Pancreas (tissue), 10 donors: ENCODE measurements around the gene FGF5. TPM values are rescaled to one million over a fixed set of nuclear protein-coding genes. Genes with fewer than 3 reads are reported as not detected.

Source experiments
- ATAC-seq, 4 donors: fragments of 200-7000 bp; cut with Tn5 transposase; one replicate each; pipeline versions ENCODE4 v1.8.0 to v1.9.1; 2020; ENCODE audit warnings: mild to moderate bottlenecking in 4 of 4, moderate library complexity in 4 of 4
- DNase-seq, 6 donors: peaks; one replicate each; pipeline ENCODE4 v3.0.0-alpha.2; 2020
- FAIRE-seq: peaks from 2 replicates; lab custom pipeline; 2012; peaks lifted over from hg19 to GRCh38; lab: Jason Lieb, UNC
- H3K27ac ChIP-seq, 4 donors: fragments of 200-600 bp; sonication (generic); 1 replicate in 3 of 4; 2 replicates in 1 of 4; pipeline versions ENCODE4 v1.5.0 to v1.8.0; 2020
- H3K27me3 ChIP-seq, 4 donors: fragments of 200-600 bp; one replicate each; pipeline ENCODE4 v1.8.0; 2021
- H3K36me3 ChIP-seq, 3 donors: fragments of 200-600 bp; sonication (generic) in 1 of 3; one replicate each; pipeline versions ENCODE4 v1.5.0 to v1.8.0; 2020 to 2021
- H3K4me1 ChIP-seq, 3 donors: fragments of 200-600 bp; one replicate each; pipeline ENCODE4 v1.8.0; 2021
- H3K4me3 ChIP-seq, 4 donors: fragments of 200-600 bp; sonication (generic) in 2 of 4; one replicate each; pipeline versions ENCODE4 v1.5.0 to v1.8.0; 2020 to 2021
- H3K9me3 ChIP-seq, 4 donors: fragments of 200-600 bp; one replicate each; pipeline ENCODE4 v1.8.0; 2021
- WGBS, 2 donors: extraction: QIAGEN DNeasy Blood & Tissue Kit; methylation state at CpG; one replicate each; pipeline ENCODE4 v1.1.7; 2013; 5-methylcytosine and 5-hydroxymethylcytosine counted together
- intact Hi-C, 3 donors: fragments of 100-400 bp; cut with DNase I; formaldehyde crosslinking; loops; one replicate each; pipeline versions ENCODE4 v1.11.1 to v1.14.2; 2022
- polyA plus RNA-seq, 2 donors: library from polyadenylated mRNA; stranded (reverse); fragments of 200-250 nt; gene quantifications; one replicate each; pipeline ENCODE4 v1.2.3, GENCODE V29; 2013
- total RNA-seq, 6 donors: library from RNA; stranded (reverse); fragmentation: NEBNext Ultra II Directional in 4 of 6; extraction: Animal tissue kit (Norgen Biotek cat#: 25700) in 4 of 6; gene quantifications; one replicate each; pipeline versions ENCODE4 v1.2.1 to v1.2.4, GENCODE V29; 2021 to 2023
- TF ChIP-seq, protein P1 (sequence below), 4 donors: fragments of 200-600 bp; sonication (generic) in 3 of 4; IDR thresholded peaks; one replicate each; pipeline versions ENCODE4 v1.5.0 to v1.8.0; 2021; ENCODE audit warnings: antibody characterized with exemption in 4 of 4
- donor health status: healthy with polysubstance abuse.
- donor health status: DM: no; HTN: no; CAD: no; lungs with moderate emphysema.
- donor health status: DM: no; HTN: no; CAD: no.
- donor health status: control.
- donor health status: control.
- donor health status: Bipolar disorder and iron deficiency.
- donor health status: DM: yes; HTN: yes; CAD: no.
- donor health status: DM: no; HTN: no; CAD: no.
- donor health status: DM: no; HTN: no; CAD: no.
- donor health status: DM: yes; HTN: yes; CAD: no.

FGF5 gene
- total and polyA plus RNA-seq, 8 donors = not detected

DNA sequence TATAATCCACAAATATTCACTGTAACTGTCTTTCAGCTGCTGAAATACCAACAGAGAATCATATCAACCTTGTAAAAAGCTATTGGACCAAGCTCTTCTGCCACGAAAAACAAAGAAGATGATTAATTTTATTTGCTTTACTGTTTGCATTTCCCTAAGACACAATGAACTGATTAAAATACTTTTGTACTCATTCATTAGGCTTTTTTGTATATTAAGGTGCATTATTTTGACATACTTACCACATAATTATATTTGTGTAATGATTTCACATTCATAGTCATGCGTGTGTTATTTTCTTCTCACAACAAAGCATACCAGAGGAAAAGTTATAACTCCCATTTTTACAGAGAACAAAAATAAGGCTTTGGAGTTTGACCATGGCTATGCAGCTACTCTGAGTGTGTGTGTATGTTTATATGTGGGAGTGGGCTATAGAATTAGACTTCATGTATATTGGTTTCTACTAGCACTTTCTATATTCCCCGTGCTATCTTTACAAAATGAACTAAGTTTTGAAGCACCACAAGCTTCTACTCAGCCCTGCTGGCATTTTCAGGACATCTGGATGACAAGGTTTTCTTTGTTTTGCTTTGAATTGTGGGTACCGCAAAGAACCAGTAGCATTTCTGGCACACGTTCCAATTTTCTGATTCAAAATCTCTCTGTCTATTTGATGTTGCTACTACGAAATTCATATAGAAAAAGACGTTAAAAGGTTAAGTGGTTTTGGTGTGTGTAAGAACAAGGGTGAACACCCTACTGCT, 11.0 kb upstream of the FGF5 start:
- no peaks in the 10 kb centered on the region for H3K9me3 ChIP-seq
- no peak for FAIRE-seq

DNA sequence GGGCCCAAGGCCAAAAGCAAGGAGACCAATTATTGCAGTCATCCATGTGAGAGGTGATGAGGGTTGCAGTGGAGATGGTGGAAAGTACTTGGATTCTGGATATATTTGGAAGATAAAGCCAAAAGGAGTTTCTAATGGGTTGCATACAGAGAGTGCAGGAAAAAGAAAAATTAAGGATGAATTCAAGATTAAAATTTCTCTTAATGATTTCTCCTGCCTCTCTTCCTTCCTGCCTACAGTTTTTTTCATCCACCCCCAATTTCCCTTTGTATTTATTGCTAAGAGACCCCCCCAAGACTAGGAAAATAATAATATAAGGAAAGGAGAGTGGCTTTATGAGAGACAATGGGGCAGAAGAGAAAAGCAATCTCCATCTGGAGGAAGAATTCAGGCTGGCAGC, 8.6 kb upstream of the FGF5 start:
- peaks cover 0 to 6% (median 0%) of the 10 kb centered on the region in 4 donors for H3K27me3 ChIP-seq
- FAIRE-seq = no peak
- no peaks in the 10 kb centered on the region for H3K4me1 ChIP-seq
- ATAC-seq = no peak
- intact Hi-C loops = no loop called here
- H3K36me3 ChIP-seq = no peaks in the 10 kb centered on the region
- H3K27ac ChIP-seq = no peak overlapping the region
- TF ChIP-seq, protein P1, sequence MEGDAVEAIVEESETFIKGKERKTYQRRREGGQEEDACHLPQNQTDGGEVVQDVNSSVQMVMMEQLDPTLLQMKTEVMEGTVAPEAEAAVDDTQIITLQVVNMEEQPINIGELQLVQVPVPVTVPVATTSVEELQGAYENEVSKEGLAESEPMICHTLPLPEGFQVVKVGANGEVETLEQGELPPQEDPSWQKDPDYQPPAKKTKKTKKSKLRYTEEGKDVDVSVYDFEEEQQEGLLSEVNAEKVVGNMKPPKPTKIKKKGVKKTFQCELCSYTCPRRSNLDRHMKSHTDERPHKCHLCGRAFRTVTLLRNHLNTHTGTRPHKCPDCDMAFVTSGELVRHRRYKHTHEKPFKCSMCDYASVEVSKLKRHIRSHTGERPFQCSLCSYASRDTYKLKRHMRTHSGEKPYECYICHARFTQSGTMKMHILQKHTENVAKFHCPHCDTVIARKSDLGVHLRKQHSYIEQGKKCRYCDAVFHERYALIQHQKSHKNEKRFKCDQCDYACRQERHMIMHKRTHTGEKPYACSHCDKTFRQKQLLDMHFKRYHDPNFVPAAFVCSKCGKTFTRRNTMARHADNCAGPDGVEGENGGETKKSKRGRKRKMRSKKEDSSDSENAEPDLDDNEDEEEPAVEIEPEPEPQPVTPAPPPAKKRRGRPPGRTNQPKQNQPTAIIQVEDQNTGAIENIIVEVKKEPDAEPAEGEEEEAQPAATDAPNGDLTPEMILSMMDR (IDR thresholded peaks at IDR 0.05) = no peak
- no peaks in the 10 kb centered on the region for H3K9me3 ChIP-seq
- H3K4me3 ChIP-seq = no peak overlapping the region
- DNase-seq = no peak

More for the DNA sequence above, 11.0 kb upstream of the FGF5 start:
- Histone ChIP-seq H3K4me3 (no peak overlapping the region), H3K4me1 (no peaks in the 10 kb centered on the region), H3K27me3 (peaks cover 0 to 6% (median 3%) of the 10 kb centered on the region in 4 donors), H3K36me3 (no peaks in the 10 kb centered on the region), H3K27ac (no peak overlapping the region)
- DNase-seq (no peak), ATAC-seq (no peak)
- WGBS, 2 donors = 33% methylated on average over 7 of the region's 7 CpGs
- TF ChIP-seq, protein P1 (IDR thresholded peaks at IDR 0.05) = no peak
- intact Hi-C loops = no loop called here

DNA sequence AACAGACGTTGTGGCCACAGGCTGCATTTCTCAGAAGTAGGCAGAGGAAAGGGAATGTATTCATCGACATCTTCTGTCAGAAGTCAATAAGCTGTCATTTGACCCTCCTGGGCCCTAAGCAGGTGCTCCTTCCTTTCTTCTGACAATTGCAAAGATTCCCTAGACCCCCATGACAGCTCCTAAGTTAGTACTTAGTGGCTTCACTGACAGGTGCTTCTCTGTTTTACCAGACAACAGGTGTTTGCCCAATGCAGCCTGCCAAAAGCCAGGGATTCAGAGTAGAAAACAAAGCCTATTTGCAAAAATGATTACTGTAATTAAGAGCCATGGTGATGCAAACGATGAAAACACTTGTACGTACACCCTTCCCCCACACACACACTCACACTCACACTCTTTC, 7.5 kb upstream of the FGF5 start:
- Histone ChIP-seq H3K4me1 (no peaks in the 10 kb centered on the region), H3K27me3 (peaks cover 0 to 6% (median 3%) of the 10 kb centered on the region in 4 donors), H3K9me3 (no peaks in the 10 kb centered on the region), H3K27ac (no peak overlapping the region), H3K4me3 (no peak overlapping the region), H3K36me3 (no peaks in the 10 kb centered on the region)
- no peak for FAIRE-seq
- ATAC-seq = no peak
- intact Hi-C loops = no loop called here
- DNase-seq = no peak
- WGBS, 2 donors = 22 to 28% methylated on average over 4 of the region's 4 CpGs
- TF ChIP-seq, protein P1 (IDR thresholded peaks at IDR 0.05) = no peak

DNA sequence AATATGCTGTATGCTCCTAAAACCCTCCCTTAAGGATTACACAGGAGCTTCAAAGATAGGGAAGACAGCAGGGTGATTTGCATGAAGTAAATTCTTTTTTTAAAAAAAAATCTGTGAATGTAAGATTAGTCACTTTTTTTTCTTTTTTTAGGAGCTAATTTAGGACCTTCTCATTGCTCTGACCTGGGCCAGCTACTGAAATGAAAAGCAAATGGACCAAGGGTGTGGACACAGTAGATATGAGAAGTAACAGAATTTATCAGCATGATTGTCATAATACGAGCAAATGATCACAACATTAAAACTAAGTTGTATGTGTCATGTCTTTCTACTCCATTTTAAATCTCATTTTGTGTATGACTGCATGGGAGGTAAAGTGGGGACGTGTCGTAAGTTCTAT, 6.6 kb upstream of the FGF5 start:
- intact Hi-C loops = no loop called here
- ATAC-seq (no peak), FAIRE-seq (no peak), DNase-seq (no peak)
- WGBS, 2 donors = 76 to 78% methylated on average over 3 of the region's 3 CpGs
- Histone ChIP-seq H3K27me3 (peaks cover 0 to 8% (median 3%) of the 10 kb centered on the region in 4 donors), H3K36me3 (no peaks in the 10 kb centered on the region), H3K27ac (no peak overlapping the region), H3K4me1 (no peaks in the 10 kb centered on the region), H3K4me3 (no peak overlapping the region), H3K9me3 (no peaks in the 10 kb centered on the region)
- TF ChIP-seq, protein P1 (IDR thresholded peaks at IDR 0.05) = no peak

DNA sequence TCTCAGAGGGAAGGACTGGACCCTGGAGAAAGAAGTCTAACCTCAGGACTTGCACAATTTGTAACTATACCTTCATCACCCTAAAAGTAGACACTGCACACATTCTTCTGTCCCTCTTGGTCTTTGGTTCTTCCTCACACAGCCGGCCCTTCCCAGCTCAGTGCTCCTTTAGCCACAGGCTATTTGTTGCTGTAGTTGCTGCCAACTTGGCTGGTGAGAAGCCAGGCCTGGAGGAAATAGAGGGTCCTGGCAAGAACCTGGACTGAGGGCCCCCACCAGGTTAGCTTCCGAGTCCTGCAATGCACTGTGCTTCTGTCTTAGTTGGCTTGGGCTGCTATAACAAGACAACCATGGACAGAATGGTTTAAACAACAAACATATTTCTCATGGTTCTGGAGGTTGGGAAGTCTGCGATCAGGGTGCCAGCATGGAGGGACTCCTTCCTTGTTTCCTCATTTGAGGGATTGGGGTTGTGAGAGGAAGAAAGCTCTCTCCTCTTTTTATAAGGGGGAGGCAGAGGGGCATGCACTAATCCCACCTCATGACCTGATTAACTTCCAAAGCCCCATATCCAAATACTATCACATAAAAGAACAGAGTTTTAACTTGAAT, 4.4 kb upstream of the FGF5 start:
- FAIRE-seq (no peak), ATAC-seq (no peak), DNase-seq (no peak)
- Histone ChIP-seq H3K36me3 (no peaks in the 10 kb centered on the region), H3K4me1 (no peaks in the 10 kb centered on the region), H3K9me3 (no peaks in the 10 kb centered on the region), H3K27me3 (peaks cover 0 to 17% (median 6%) of the 10 kb centered on the region in 4 donors), H3K27ac (no peak overlapping the region), H3K4me3 (no peak overlapping the region)
- WGBS, 2 donors = 82% methylated on average over 3 of the region's 3 CpGs
- intact Hi-C loops = no loop called here
- TF ChIP-seq, protein P1 (IDR thresholded peaks at IDR 0.05) = no peak
